Mammary epithelial cell (primary cell): ENCODE data around the gene ABI3BP.

Source experiments
- CTCF ChIP-seq, 2 donors: IDR thresholded peaks in 1 of 2; conservative IDR thresholded peaks in 1 of 2; 2 replicates each; pipeline ENCODE4 v1.5.1; 2011 to 2012; ENCODE audit warnings: inconsistent platforms in 2 of 2, low read length in 2 of 2, mild to moderate bottlenecking in 2 of 2, control low read depth in 1 of 2, low read depth in 1 of 2; ENCODE audit not compliant: insufficient read depth in 1 of 2; ENCODE audit errors: extremely low read depth in 1 of 2
- EZH2 ChIP-seq: IDR thresholded peaks from 2 replicates; pipeline ENCODE4 v1.6.1; 2012; ENCODE audit warnings: low read length, inconsistent platforms, borderline replicate concordance

DNA sequence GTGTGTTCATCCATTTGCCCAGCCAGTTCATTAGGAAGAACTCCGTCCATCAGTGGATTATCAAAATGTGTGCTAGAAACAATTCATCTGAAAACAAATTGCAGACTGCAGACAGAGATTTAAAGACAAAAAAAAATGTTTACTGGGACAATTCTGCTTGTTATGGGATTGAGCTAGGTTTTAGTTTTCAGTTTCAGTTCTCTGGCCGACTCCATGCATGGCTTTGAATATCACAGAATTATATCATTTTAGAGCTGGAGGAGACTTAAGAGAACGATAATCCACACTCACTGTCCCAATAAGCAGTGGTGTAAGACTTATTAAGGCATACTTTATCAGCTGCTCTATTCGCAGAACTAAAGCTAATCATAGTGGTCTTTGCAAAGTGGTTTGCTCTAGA, 232.8 kb downstream of the ABI3BP start:
- TF ChIP-seq EZH2: no peak
- TF ChIP-seq CTCF (conservative IDR thresholded peaks at IDR 0.05 in 1 of 2, IDR thresholded peaks at IDR 0.05 in 1 of 2; ENCODE audit: extremely low read depth in 1 of 2, insufficient read depth in 1 of 2, low read depth in 1 of 2, low read length in 2 of 2): no peak
